ENCODE results near the gene HKDC1. TPM values are rescaled to one million over a fixed set of nuclear protein-coding genes. Genes with fewer than 3 reads are reported as not detected.

HKDC1 gene
- total RNA-seq, 2 donors from 2014 or later = 14.7 to 19.0 TPM

- TF ChIP-seq CTCF (IDR thresholded peaks at IDR 0.05) = no peak
- Histone ChIP-seq H3K27me3 (no peaks in the 10 kb centered on the region), H3K9me3 (no peaks in the 10 kb centered on the region), H3K36me3 (peaks cover 8% of the 10 kb centered on the region), H3K4me3 (no peak overlapping the region), H3K4me1 (no peaks in the 10 kb centered on the region), H3K9ac (ENCODE audit: low read depth in 2 of 2, low read length in 2 of 2) (no peak overlapping the region), H3K27ac (no peak overlapping the region)
- DNase-seq = no peak
- intact Hi-C loops (cut with DNase I) = loop anchor here (10.0 kb wide), 1 partner anchor 206 kb away; no protein-coding TSS in a partner anchor
Observed at GRCh38 chr10:69201045-69201444, 19.1 kb upstream of the HKDC1 start.

GRCh38 chr10:69202332-69202731, 17.8 kb upstream of the HKDC1 start:
- DNase-seq = no peak
- H3K9me3 ChIP-seq = no peaks in the 10 kb centered on the region
- H3K4me1 ChIP-seq = no peaks in the 10 kb centered on the region
- H3K4me3 ChIP-seq = no peak overlapping the region
- no peak for TF ChIP-seq CTCF (IDR thresholded peaks at IDR 0.05)
- H3K36me3 ChIP-seq = peaks cover 8% of the 10 kb centered on the region
- intact Hi-C loops (cut with DNase I) = loop anchor here (10.0 kb wide), 1 partner anchor 208 kb away; no protein-coding TSS in a partner anchor
- H3K27me3 ChIP-seq = no peaks in the 10 kb centered on the region
- no peak overlapping the region for H3K27ac ChIP-seq
- H3K9ac ChIP-seq (ENCODE audit: low read depth in 2 of 2, low read length in 2 of 2) = no peak overlapping the region

- Histone ChIP-seq H3K4me3 (no peak overlapping the region), H3K9me3 (no peaks in the 10 kb centered on the region), H3K4me1 (peaks cover 7% of the 10 kb centered on the region), H3K27ac (no peak overlapping the region), H3K36me3 (no peaks in the 10 kb centered on the region), H3K27me3 (no peaks in the 10 kb centered on the region), H3K9ac (ENCODE audit: low read depth in 2 of 2, low read length in 2 of 2) (no peak overlapping the region)
- no peak for TF ChIP-seq CTCF (IDR thresholded peaks at IDR 0.05)
- intact Hi-C loops (cut with DNase I) = loop anchor here (10.0 kb wide), 1 partner anchor 214 kb away; no protein-coding TSS in a partner anchor
- DNase-seq = no peak
Observed at GRCh38 chr10:69208761-69209160, 11.4 kb upstream of the HKDC1 start.

GRCh38 chr10:69209787-69210484, 10.2 kb upstream of the HKDC1 start:
- no peaks in the 10 kb centered on the region for H3K9me3 ChIP-seq
- H3K36me3 ChIP-seq = no peaks in the 10 kb centered on the region
- no peak overlapping the region for H3K9ac ChIP-seq (ENCODE audit: low read depth in 2 of 2, low read length in 2 of 2)
- H3K27ac ChIP-seq = peak overlapping the region; percentile 26
- no peak overlapping the region for H3K4me3 ChIP-seq
- intact Hi-C loops (cut with DNase I) = loop anchor here (10.0 kb wide), 1 partner anchor 215 kb away; no protein-coding TSS in a partner anchor
- H3K4me1 ChIP-seq = peaks cover 7% of the 10 kb centered on the region
- TF ChIP-seq CTCF (IDR thresholded peaks at IDR 0.05) = no peak
- H3K27me3 ChIP-seq = no peaks in the 10 kb centered on the region
- no peak for DNase-seq

GRCh38 chr10:69211104-69211503, 9.0 kb upstream of the HKDC1 start:
- no peaks in the 10 kb centered on the region for H3K36me3 ChIP-seq
- H3K9ac ChIP-seq (ENCODE audit: low read depth in 2 of 2, low read length in 2 of 2) = no peak overlapping the region
- H3K27me3 ChIP-seq = no peaks in the 10 kb centered on the region
- H3K27ac ChIP-seq = no peak overlapping the region
- intact Hi-C loops (cut with DNase I) = no loop called here
- no peak overlapping the region for H3K4me3 ChIP-seq
- no peaks in the 10 kb centered on the region for H3K9me3 ChIP-seq
- no peak for DNase-seq
- peaks cover 7% of the 10 kb centered on the region for H3K4me1 ChIP-seq
- TF ChIP-seq CTCF (IDR thresholded peaks at IDR 0.05) = no peak
